Hepatocyte (in vitro differentiated cells): Measurements from ENCODE around the gene PCNA. TPM values are rescaled to one million over a fixed set of nuclear protein-coding genes. Genes with fewer than 3 reads are reported as not detected.

Experiments used
- DNase-seq: peaks from one replicate; pipeline ENCODE4 v3.0.0-alpha.2; 2016; ENCODE audit warnings: low spot score
- H2AFZ ChIP-seq: fragments of 200-600 bp; sonication (generic); 2 replicates; pipeline ENCODE4 v1.6.0; 2016; ENCODE audit warnings: antibody characterized with exemption, mild to moderate bottlenecking
- H3K27ac ChIP-seq: fragments of 200-600 bp; sonication (generic); 2 replicates; pipeline ENCODE4 v1.5.1; 2016; ENCODE audit warnings: mild to moderate bottlenecking
- H3K27me3 ChIP-seq: fragments of 200-600 bp; sonication (generic); 2 replicates; pipeline ENCODE4 v1.6.1; 2016
- H3K36me3 ChIP-seq: fragments of 200-600 bp; sonication (generic); replicated peaks from 2 replicates; pipeline ENCODE4 v1.5.1; 2016; ENCODE audit warnings: low read depth; ENCODE audit not compliant: insufficient read depth
- H3K4me1 ChIP-seq: fragments of 200-600 bp; sonication (generic); 2 replicates; pipeline ENCODE4 v1.5.1; 2016; ENCODE audit warnings: mild to moderate bottlenecking, moderate library complexity; ENCODE audit not compliant: insufficient read depth
- H3K4me2 ChIP-seq: fragments of 200-600 bp; sonication (generic); 2 replicates; pipeline ENCODE4 v1.6.0; 2016
- H3K4me3 ChIP-seq: fragments of 200-600 bp; sonication (generic); 2 replicates; pipeline ENCODE4 v1.5.1; 2016; ENCODE audit warnings: mild to moderate bottlenecking
- H3K79me2 ChIP-seq: fragments of 200-600 bp; sonication (generic); 2 replicates; pipeline ENCODE4 v1.6.0; 2017; ENCODE audit warnings: mild to moderate bottlenecking
- H3K9me2 ChIP-seq: fragments of 200-600 bp; sonication (generic); replicated peaks from 2 replicates; pipeline ENCODE4 v1.6.0; 2017; ENCODE audit warnings: mild to moderate bottlenecking; ENCODE audit not compliant: insufficient read depth
- H3K9me3 ChIP-seq: fragments of 200-600 bp; sonication (generic); 2 replicates; pipeline ENCODE4 v1.5.1; 2016; ENCODE audit warnings: low read depth, mild to moderate bottlenecking
- H4K20me1 ChIP-seq: fragments of 200-600 bp; sonication (generic); 2 replicates; pipeline ENCODE4 v1.6.0; 2016; ENCODE audit warnings: mild to moderate bottlenecking; ENCODE audit not compliant: insufficient read depth, poor library complexity, severe bottlenecking
- EZH2 ChIP-seq: fragments of 200-600 bp; sonication (generic); IDR thresholded peaks from 2 replicates; pipeline ENCODE4 v1.6.1; 2016; ENCODE audit warnings: antibody characterized with exemption, mild to moderate bottlenecking, borderline replicate concordance
- EZH2phosphoT487 ChIP-seq: fragments of 200-600 bp; sonication (generic); IDR thresholded peaks from one replicate; pipeline ENCODE4 v1.6.1; 2018; ENCODE audit warnings: antibody characterized with exemption, mild to moderate bottlenecking, low read depth, moderate library complexity; ENCODE audit not compliant: unreplicated experiment, severe bottlenecking
- WGBS: methylation state at CpG from one replicate; pipeline ENCODE4 v1.1.6; 2016; ENCODE audit warnings: low lambda C conversion rate; ENCODE audit errors: missing lambda C conversion rate; 5-methylcytosine and 5-hydroxymethylcytosine counted together
- polyA plus RNA-seq: library from polyadenylated mRNA; unstranded; fragments of >200 nt; fragmentation: Nextera tagmentation; extraction: Ambion mirVana; gene quantifications from 2 replicates; pipeline ENCODE4 v1.2.1, GENCODE V29; 2016
- total RNA-seq: library from RNA; depleted of rRNA; stranded (reverse); fragments of >200 nt; gene quantifications from 2 replicates; pipeline ENCODE4 v1.2.3, GENCODE V29; 2014
- TF ChIP-seq, protein P1 (sequence below): fragments of 200-600 bp; sonication (generic); IDR thresholded peaks from 2 replicates; pipeline ENCODE4 v1.5.1; 2016; ENCODE audit warnings: antibody characterized with exemption, mild to moderate bottlenecking; ENCODE audit not compliant: poor library complexity

The PCNA gene
- total and polyA plus RNA-seq, 2 experiments from 2014 or later = 38.0 to 85.6 TPM

DNA sequence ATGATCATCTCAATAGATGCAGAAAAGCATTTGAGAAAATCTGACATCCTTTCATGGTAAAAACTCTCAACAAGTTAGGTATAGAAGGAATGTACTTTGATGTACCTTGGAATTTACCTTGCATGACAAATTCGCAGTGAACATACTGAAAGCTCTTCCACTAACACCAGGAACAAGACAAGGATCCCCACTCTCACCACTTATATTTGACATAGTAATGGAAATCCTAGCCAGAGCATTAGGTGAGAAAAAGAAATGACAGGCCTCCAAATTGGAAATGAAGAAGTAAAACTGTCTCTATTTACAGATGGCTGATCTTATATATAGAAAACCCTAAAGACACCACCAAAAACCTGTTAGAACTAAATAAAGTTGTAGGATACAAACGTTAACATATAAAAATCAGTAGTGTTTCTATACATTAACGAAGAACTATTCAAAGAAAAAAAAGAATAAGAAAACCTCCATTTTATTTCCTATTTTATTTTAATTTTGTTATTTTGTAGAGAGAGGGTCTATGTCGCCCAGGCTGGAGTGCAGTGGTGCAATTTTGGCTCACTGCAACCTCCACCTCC, 26.9 kb downstream of the PCNA start:
- Histone ChIP-seq H3K4me3 (no peak overlapping the region), H3K4me1 (no peaks in the 10 kb centered on the region), H3K79me2 (no peaks in the 10 kb centered on the region), H3K27ac (no peak overlapping the region), H3K27me3 (no peaks in the 10 kb centered on the region), H4K20me1 (no peaks in the 10 kb centered on the region), H3K4me2 (no peak overlapping the region), H3K36me3 (no peaks in the 10 kb centered on the region), H3K9me2 (no peaks in the 10 kb centered on the region), H3K9me3 (no peaks in the 10 kb centered on the region), H2AFZ (no peak overlapping the region)
- no peak for TF ChIP-seq EZH2phosphoT487
- TF ChIP-seq EZH2 = no peak
- TF ChIP-seq, protein P1, sequence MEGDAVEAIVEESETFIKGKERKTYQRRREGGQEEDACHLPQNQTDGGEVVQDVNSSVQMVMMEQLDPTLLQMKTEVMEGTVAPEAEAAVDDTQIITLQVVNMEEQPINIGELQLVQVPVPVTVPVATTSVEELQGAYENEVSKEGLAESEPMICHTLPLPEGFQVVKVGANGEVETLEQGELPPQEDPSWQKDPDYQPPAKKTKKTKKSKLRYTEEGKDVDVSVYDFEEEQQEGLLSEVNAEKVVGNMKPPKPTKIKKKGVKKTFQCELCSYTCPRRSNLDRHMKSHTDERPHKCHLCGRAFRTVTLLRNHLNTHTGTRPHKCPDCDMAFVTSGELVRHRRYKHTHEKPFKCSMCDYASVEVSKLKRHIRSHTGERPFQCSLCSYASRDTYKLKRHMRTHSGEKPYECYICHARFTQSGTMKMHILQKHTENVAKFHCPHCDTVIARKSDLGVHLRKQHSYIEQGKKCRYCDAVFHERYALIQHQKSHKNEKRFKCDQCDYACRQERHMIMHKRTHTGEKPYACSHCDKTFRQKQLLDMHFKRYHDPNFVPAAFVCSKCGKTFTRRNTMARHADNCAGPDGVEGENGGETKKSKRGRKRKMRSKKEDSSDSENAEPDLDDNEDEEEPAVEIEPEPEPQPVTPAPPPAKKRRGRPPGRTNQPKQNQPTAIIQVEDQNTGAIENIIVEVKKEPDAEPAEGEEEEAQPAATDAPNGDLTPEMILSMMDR = no peak
- no peak for DNase-seq
- 98% methylated on average over 4 of the region's 4 CpGs for WGBS

DNA sequence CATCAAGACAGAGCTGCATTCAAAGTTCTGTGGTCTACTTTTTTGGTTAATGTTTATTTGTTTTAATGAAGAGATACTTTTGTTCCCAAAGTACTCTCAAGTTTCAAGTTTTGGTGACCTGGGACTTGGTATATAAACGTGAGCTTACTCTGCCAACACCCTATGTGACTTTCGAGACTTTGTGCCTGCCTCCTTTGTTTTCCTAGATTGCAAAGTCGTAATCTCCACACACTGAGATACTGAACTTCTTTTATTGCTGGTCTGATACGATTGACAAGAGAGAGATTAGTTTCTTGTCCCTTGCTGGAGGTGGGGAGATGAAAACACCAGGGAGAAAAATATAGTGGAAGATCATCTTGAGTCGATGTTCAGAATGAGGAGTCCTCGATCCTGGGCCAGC, 27.9 kb downstream of the PCNA start:
- no peak overlapping the region for H3K4me2 ChIP-seq
- no peaks in the 10 kb centered on the region for H3K79me2 ChIP-seq
- 68% methylated on average over 6 of the region's 6 CpGs for WGBS
- no peak for DNase-seq
- no peak overlapping the region for H3K4me3 ChIP-seq
- no peaks in the 10 kb centered on the region for H4K20me1 ChIP-seq
- no peaks in the 10 kb centered on the region for H3K36me3 ChIP-seq
- no peak overlapping the region for H3K27ac ChIP-seq
- H2AFZ ChIP-seq = no peak overlapping the region
- no peaks in the 10 kb centered on the region for H3K9me3 ChIP-seq
- H3K27me3 ChIP-seq = no peaks in the 10 kb centered on the region
- TF ChIP-seq, protein P1 = no peak
- TF ChIP-seq EZH2phosphoT487 = no peak
- TF ChIP-seq EZH2 = no peak
- H3K4me1 ChIP-seq = no peaks in the 10 kb centered on the region
- no peaks in the 10 kb centered on the region for H3K9me2 ChIP-seq

DNA sequence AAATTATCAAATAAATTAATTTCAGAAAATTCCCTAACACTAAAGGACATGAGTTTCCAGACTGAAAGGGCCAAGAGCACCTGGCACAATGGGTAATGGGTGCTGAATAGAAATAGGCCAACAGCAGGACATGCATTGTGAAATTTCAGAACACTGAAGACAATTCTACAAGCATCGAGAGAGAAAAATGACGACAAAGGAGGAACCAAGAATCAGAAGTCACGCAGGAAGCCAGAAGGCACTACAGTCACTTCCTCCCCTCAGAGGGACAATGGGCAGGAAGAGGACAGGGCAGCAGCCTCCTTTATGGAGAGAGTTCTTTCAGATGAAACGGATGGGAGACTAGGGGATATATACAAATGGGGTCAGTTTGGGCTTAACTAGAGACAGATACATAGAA, 29.6 kb downstream of the PCNA start:
- Histone ChIP-seq H3K9me3 (no peaks in the 10 kb centered on the region), H3K4me1 (no peaks in the 10 kb centered on the region), H3K36me3 (no peaks in the 10 kb centered on the region), H3K27me3 (no peaks in the 10 kb centered on the region), H3K79me2 (no peaks in the 10 kb centered on the region), H3K9me2 (no peaks in the 10 kb centered on the region), H4K20me1 (no peaks in the 10 kb centered on the region), H3K4me2 (no peak overlapping the region), H3K4me3 (no peak overlapping the region), H3K27ac (no peak overlapping the region), H2AFZ (no peak overlapping the region)
- no peak for DNase-seq
- 87% methylated on average over 4 of the region's 4 CpGs for WGBS
- TF ChIP-seq, protein P1 = no peak
- TF ChIP-seq EZH2 (no peak), EZH2phosphoT487 (no peak)
